HEK293 (cell line): Measurements from ENCODE around the gene MAN1C1.

Source experiments
- TRIM28 ChIP-seq: IDR thresholded peaks from 2 replicates; pipeline ENCODE4 v1.6.1; 2011; ENCODE audit warnings: low read length, control low read depth, borderline replicate concordance
- ZNF335 ChIP-seq: fragments of 450-650 bp; formaldehyde crosslinking; conservative IDR thresholded peaks from 2 replicates; pipeline ENCODE4 v1.5.1; 2016; ENCODE audit warnings: missing biosample characterization, missing genetic modification characterization
- ZNF785 ChIP-seq: fragments of 450-650 bp; formaldehyde crosslinking; IDR thresholded peaks from 2 replicates; pipeline ENCODE4 v1.5.1; 2016; ENCODE audit warnings: missing biosample characterization, missing genetic modification characterization

- TF ChIP-seq ZNF785 (tag by site-specific recombination) (no peak), TRIM28 (no peak), ZNF335 (tag by site-specific recombination) (no peak)
These were observed 112.5 kb downstream of the MAN1C1 start for GRCh38 chr1:25729045-25729444.
